Stimulated activated CD8-positive, alpha-beta memory T cell treated with anti-CD3 and anti-CD28 coated beads, Interleukin-12 subunit alpha, Interleukin-12 subunit beta, amount 100 ng/mL, for 4 hours (primary cell): Measurements from ENCODE around the gene SH3BP1.

Experiments used
- DNase-seq: peaks from one replicate; pipeline ENCODE4 v3.0.0-alpha.2; 2020; ENCODE audit warnings: low read depth

SH3BP1 gene

GRCh38 chr22:37659066-37659896 is 19.8 kb downstream of the SH3BP1 start:
- DNase-seq = no peak

GRCh38 chr22:37659897-37660708 is 20.6 kb downstream of the SH3BP1 start:
- no peak for DNase-seq

- DNase-seq = no peak
These were observed 21.2 kb downstream of the SH3BP1 start for GRCh38 chr22:37660709-37661045.

GRCh38 chr22:37661160-37661924 is 21.9 kb downstream of the SH3BP1 start:
- no peak for DNase-seq

- DNase-seq = no peak
These were observed 22.6 kb downstream of the SH3BP1 start for GRCh38 chr22:37662039-37662438.

GRCh38 chr22:37663521-37664140 is 24.2 kb downstream of the SH3BP1 start:
- no peak for DNase-seq

GRCh38 chr22:37664249-37665101 is 25.0 kb downstream of the SH3BP1 start:
- no peak for DNase-seq

GRCh38 chr22:37665487-37665886 is 26.0 kb downstream of the SH3BP1 start:
- DNase-seq = no peak

GRCh38 chr22:37669586-37669985 is 30.1 kb downstream of the SH3BP1 start:
- no peak for DNase-seq

GRCh38 chr22:37672206-37672919 is 32.9 kb downstream of the SH3BP1 start:
- no peak for DNase-seq

GRCh38 chr22:37672920-37673455 is 33.5 kb downstream of the SH3BP1 start:
- DNase-seq = no peak

GRCh38 chr22:37674248-37674647 is 34.8 kb downstream of the SH3BP1 start:
- DNase-seq = no peak

GRCh38 chr22:37674951-37675929 is 35.8 kb downstream of the SH3BP1 start, which contains the start of gene LGALS1:
TSS of gene LGALS1 (plus strand) at chr22:37675636. CDS start at chr22:37675703, 67 bp downstream.
- DNase-seq = peak; percentile 42

GRCh38 chr22:37675930-37676735 is 36.7 kb downstream of the SH3BP1 start:
- no peak for DNase-seq

- DNase-seq = peak; percentile 91
These were observed 37.4 kb downstream of the SH3BP1 start for GRCh38 chr22:37676736-37677492.

GRCh38 chr22:37677493-37677974 is 38.1 kb downstream of the SH3BP1 start:
- no peak for DNase-seq

- no peak for DNase-seq
These were observed 38.9 kb downstream of the SH3BP1 start for GRCh38 chr22:37678372-37678771.
